HG03064 (cell line): ENCODE measurements around the gene FOXP1.

Experiments
- ATAC-seq: cut with Tn5 transposase; IDR thresholded peaks from one replicate; pipeline ENCODE4 v1.9.1; 2021; ENCODE audit warnings: low read depth; ENCODE audit not compliant: unreplicated experiment

FOXP1 gene

GRCh38 chr3:71409352-71409751 is 174.2 kb downstream of the FOXP1 start:
- no peak for ATAC-seq

- ATAC-seq = no peak
Measured at GRCh38 chr3:71408903-71409302, 174.6 kb downstream of the FOXP1 start.

- ATAC-seq = no peak
Measured at GRCh38 chr3:71407823-71408222, 175.7 kb downstream of the FOXP1 start.

- ATAC-seq = no peak
Measured at GRCh38 chr3:71406972-71407810, 176.3 kb downstream of the FOXP1 start.

- no peak for ATAC-seq
Measured at GRCh38 chr3:71402911-71403310, 180.6 kb downstream of the FOXP1 start.

GRCh38 chr3:71402280-71402679 is 181.2 kb downstream of the FOXP1 start:
- no peak for ATAC-seq

GRCh38 chr3:71401695-71402231 is 181.8 kb downstream of the FOXP1 start:
- ATAC-seq = no peak

- no peak for ATAC-seq
Measured at GRCh38 chr3:71400986-71401451, 182.5 kb downstream of the FOXP1 start.

GRCh38 chr3:71399478-71399877 is 184.1 kb downstream of the FOXP1 start:
- no peak for ATAC-seq

- ATAC-seq = no peak
Measured at GRCh38 chr3:71398157-71398836, 185.2 kb downstream of the FOXP1 start.

GRCh38 chr3:71397726-71398125 is 185.8 kb downstream of the FOXP1 start:
- no peak for ATAC-seq

GRCh38 chr3:71397046-71397445 is 186.5 kb downstream of the FOXP1 start:
- ATAC-seq = no peak

- ATAC-seq = no peak
Measured at GRCh38 chr3:71395927-71396695, 187.4 kb downstream of the FOXP1 start.

GRCh38 chr3:71395470-71395869 is 188.1 kb downstream of the FOXP1 start:
- ATAC-seq = no peak

- ATAC-seq = no peak
Measured at GRCh38 chr3:71393745-71394144, 189.8 kb downstream of the FOXP1 start.

GRCh38 chr3:71393093-71393492 is 190.4 kb downstream of the FOXP1 start:
- ATAC-seq = no peak

- peak; percentile 80 for ATAC-seq
Measured at GRCh38 chr3:71392251-71392650, 191.3 kb downstream of the FOXP1 start.

- no peak for ATAC-seq
Measured at GRCh38 chr3:71391361-71391760, 192.2 kb downstream of the FOXP1 start.

GRCh38 chr3:71389911-71390573 is 193.5 kb downstream of the FOXP1 start:
- ATAC-seq = no peak

GRCh38 chr3:71389191-71389590 is 194.3 kb downstream of the FOXP1 start:
- no peak for ATAC-seq
